ENCODE measurements around the gene TMIGD1. TPM values are rescaled to one million over a fixed set of nuclear protein-coding genes. Genes with fewer than 3 reads are reported as not detected.

The TMIGD1 gene
- total and polyA plus RNA-seq, 2 donors (not counting 1 experiment from before 2014, with no cell fraction given), result not detected

GRCh38 chr17:30302241-30302640 is 31.6 kb downstream of the TMIGD1 start:
- Mint-ChIP-seq H3K27me3 (peaks cover 3% of the 10 kb centered on the region), H3K4me1 (peaks cover 13% of the 10 kb centered on the region), H3K27ac (no peak overlapping the region), H3K9me3 (ENCODE audit: insufficient read depth) (no peaks in the 10 kb centered on the region), H3K4me3 (no peak overlapping the region)
- Histone ChIP-seq H3K36me3 (replicated peaks in 1 of 2; ENCODE audit: control extremely low read depth in 1 of 2, control insufficient read depth in 1 of 2, extremely low read depth in 1 of 2, insufficient read depth in 2 of 2, low read length in 1 of 2) (no peaks in the 10 kb centered on the region), H3K4me1 (ENCODE audit: control insufficient read depth in 2 of 2, insufficient read depth in 2 of 2, low read length in 2 of 2) (peaks cover 7 to 9% of the 10 kb centered on the region in 2 donors), H2AFZ (ENCODE audit: insufficient read depth, low read depth, low read length, poor library complexity, severe bottlenecking) (no peak overlapping the region), H3K9ac (ENCODE audit: low read length) (no peak overlapping the region), H4K20me1 (ENCODE audit: control insufficient read depth, insufficient read depth, low read length, poor library complexity, severe bottlenecking) (no peaks in the 10 kb centered on the region), H3K79me2 (ENCODE audit: control insufficient read depth, insufficient read depth, low read length) (no peaks in the 10 kb centered on the region), H3K9me3 (ENCODE audit: control extremely low read depth in 1 of 3, control insufficient read depth in 2 of 3, insufficient read depth in 1 of 3, low read length in 2 of 3) (peaks cover 0 to 7% (median 0%) of the 10 kb centered on the region in 3 donors), H3K4me3 (ENCODE audit: control extremely low read depth in 1 of 5, extremely low read depth in 1 of 5, insufficient read depth in 1 of 5, low read depth in 2 of 5, low read length in 4 of 5) (no peak overlapping the region), H3K4me2 (replicated peaks; ENCODE audit: low read depth, low read length, poor library complexity, severe bottlenecking) (no peak overlapping the region), H3K27me3 (replicated peaks in 1 of 4; ENCODE audit: control extremely low read depth in 1 of 4, control insufficient read depth in 3 of 4, insufficient read depth in 4 of 4, low read length in 3 of 4) (no peaks in the 10 kb centered on the region), H3K27ac (ENCODE audit: low read length in 2 of 2) (no peak overlapping the region)
- intact Hi-C loops (cut with micrococcal nuclease), result no loop called here
- WGBS (ENCODE audit: insufficient coverage), result 100% methylated on average over 1 of the region's 3 CpGs
- TF ChIP-seq CTCF (IDR thresholded peaks at IDR 0.05), result no peak
- TF ChIP-seq EZH2 (IDR thresholded peaks at IDR 0.05; ENCODE audit: borderline replicate concordance, insufficient read depth, low read depth, low read length, poor library complexity, severe bottlenecking), result no peak
- ChIA-PET POLR2A (no interaction called here), CTCF (no interaction called here)
- no peak for DNase-seq
- ATAC-seq (ENCODE audit: low read depth), result no peak

- H3K4me2 ChIP-seq (replicated peaks; ENCODE audit: low read depth, low read length, poor library complexity, severe bottlenecking), result no peak overlapping the region
Measured at GRCh38 chr17:30300818-30301217, 33.0 kb downstream of the TMIGD1 start.

More at GRCh38 chr17:30300818-30301217, 33.0 kb downstream of the TMIGD1 start:
- H3K4me1 ChIP-seq (ENCODE audit: control insufficient read depth in 2 of 2, insufficient read depth in 2 of 2, low read length in 2 of 2), result peaks cover 7 to 9% of the 10 kb centered on the region in 2 donors
- intact Hi-C loops (cut with micrococcal nuclease), result no loop called here
- H2AFZ ChIP-seq (ENCODE audit: insufficient read depth, low read depth, low read length, poor library complexity, severe bottlenecking), result no peak overlapping the region
- H4K20me1 ChIP-seq (ENCODE audit: control insufficient read depth, insufficient read depth, low read length, poor library complexity, severe bottlenecking), result no peaks in the 10 kb centered on the region
- ATAC-seq (ENCODE audit: low read depth) (no peak), DNase-seq (peak; percentile 32)
- ChIA-PET CTCF (no interaction called here), POLR2A (no interaction called here)
- H3K36me3 ChIP-seq (replicated peaks in 1 of 2; ENCODE audit: control extremely low read depth in 1 of 2, control insufficient read depth in 1 of 2, extremely low read depth in 1 of 2, insufficient read depth in 2 of 2, low read length in 1 of 2), result no peaks in the 10 kb centered on the region
- H3K27me3 ChIP-seq (replicated peaks in 1 of 4; ENCODE audit: control extremely low read depth in 1 of 4, control insufficient read depth in 3 of 4, insufficient read depth in 4 of 4, low read length in 3 of 4), result no peaks in the 10 kb centered on the region
- no peaks in the 10 kb centered on the region for H3K79me2 ChIP-seq (ENCODE audit: control insufficient read depth, insufficient read depth, low read length)
- no peak overlapping the region for H3K4me3 ChIP-seq (ENCODE audit: control extremely low read depth in 1 of 5, extremely low read depth in 1 of 5, insufficient read depth in 1 of 5, low read depth in 2 of 5, low read length in 4 of 5)
- H3K27me3 Mint-ChIP-seq, result peaks cover 2% of the 10 kb centered on the region
- H3K27ac ChIP-seq (ENCODE audit: low read length in 2 of 2), result no peak overlapping the region
- H3K4me3 Mint-ChIP-seq, result no peak overlapping the region
- H3K9me3 ChIP-seq (ENCODE audit: control extremely low read depth in 1 of 3, control insufficient read depth in 2 of 3, insufficient read depth in 1 of 3, low read length in 2 of 3), result peaks cover 0 to 11% (median 0%) of the 10 kb centered on the region in 3 donors
- H3K9me3 Mint-ChIP-seq (ENCODE audit: insufficient read depth), result no peaks in the 10 kb centered on the region
- H3K27ac Mint-ChIP-seq, result no peak overlapping the region
- no peak overlapping the region for H3K9ac ChIP-seq (ENCODE audit: low read length)
- peaks cover 13% of the 10 kb centered on the region for H3K4me1 Mint-ChIP-seq
- TF ChIP-seq CTCF (IDR thresholded peaks at IDR 0.05) (no peak), EZH2 (IDR thresholded peaks at IDR 0.05; ENCODE audit: borderline replicate concordance, insufficient read depth, low read depth, low read length, poor library complexity, severe bottlenecking) (no peak)
